Measurements from ENCODE around the gene TBCEL.

- TF ChIP-seq CTCF (IDR thresholded peaks at IDR 0.05; ENCODE audit: low read length) (no peak), EZH2 (optimal IDR thresholded peaks at IDR 0.05; ENCODE audit: low read depth, low read length) (no peak), EZH2phosphoT487 (IDR thresholded peaks at IDR 0.05; ENCODE audit: low read length) (no peak)
Measured at GRCh38 chr11:121031167-121031566, 7.3 kb downstream of the TBCEL start.
